Measurements from ENCODE around the gene AFAP1. TPM values are rescaled to one million over a fixed set of nuclear protein-coding genes. Genes with fewer than 3 reads are reported as not detected.
A peak's percentile ranks its signal among the peaks of the same experiment; 100 is the strongest.

AFAP1 gene
- total and polyA plus RNA-seq, 2 donors (not counting 3 experiments of a cell fraction or from before 2014, with no cell fraction given), result 32.3 to 103 TPM

GRCh38 chr4:7767966-7768365 lies 171.7 kb downstream of the AFAP1 start:
- Histone ChIP-seq H3K79me2 (ENCODE audit: control insufficient read depth, insufficient read depth, low read length) (peaks cover 8% of the 10 kb centered on the region), H3K27me3 (ENCODE audit: control insufficient read depth in 2 of 2, insufficient read depth in 2 of 2, low read length in 2 of 2) (no peaks in the 10 kb centered on the region), H3K4me3 (replicated peaks in 1 of 3; ENCODE audit: insufficient read depth in 1 of 3, low read depth in 1 of 3, low read length in 3 of 3) (no peak overlapping the region), H3K36me3 (ENCODE audit: control insufficient read depth in 2 of 2, extremely low read depth in 1 of 2, insufficient read depth in 2 of 2, low read length in 2 of 2) (peaks cover 38 to 74% of the 10 kb centered on the region in 2 experiments), H3K4me2 (ENCODE audit: insufficient read depth, low read length) (no peak overlapping the region), H3K9ac (replicated peaks; ENCODE audit: extremely low read depth, insufficient read depth, low read length) (no peak overlapping the region), H3K4me1 (ENCODE audit: control insufficient read depth, extremely low read depth, insufficient read depth, low read length) (no peaks in the 10 kb centered on the region), H4K20me1 (replicated peaks; ENCODE audit: control insufficient read depth, extremely low read depth, insufficient read depth, low read length) (no peaks in the 10 kb centered on the region), H2AFZ (ENCODE audit: low read depth, low read length) (no peak overlapping the region), H3K9me1 (replicated peaks; ENCODE audit: control insufficient read depth, extremely low read depth, insufficient read depth, low read length) (no peaks in the 10 kb centered on the region), H3K9me3 (replicated peaks; ENCODE audit: control insufficient read depth, insufficient read depth, low read length) (no peaks in the 10 kb centered on the region), H3K27ac (ENCODE audit: insufficient read depth, low read depth, low read length) (no peak overlapping the region)
- intact Hi-C loops (cut with micrococcal nuclease) (no loop called here), dilution Hi-C loops (cut with MboI; ENCODE audit: extremely low pct_ligation_motif_present, low sequenced_read_pairs) (no loop called here)
- TF ChIP-seq POLR2AphosphoS5 (IDR thresholded peaks at IDR 0.05; ENCODE audit: insufficient read depth, low read depth, low read length) (peak; percentile 2), MAX (IDR thresholded peaks at IDR 0.05; ENCODE audit: insufficient read depth, insufficient read length) (no peak)
- BruUV-seq (replicated peaks), result no TSS peak
- ChIA-PET POLR2A (no interaction called here), CTCF (interaction anchor here (0.9 to 2.8 kb wide), 4 partner anchors 10 to 36 kb away, joined by 3 to 10 read pairs (median 4); no protein-coding TSS in a partner anchor)
- no peak for DNase-seq (ENCODE audit: low read depth, low spot score)
- no peak for FAIRE-seq

- Histone ChIP-seq H3K4me3 (replicated peaks in 1 of 3; ENCODE audit: insufficient read depth in 1 of 3, low read depth in 1 of 3, low read length in 3 of 3) (no peak overlapping the region), H3K36me3 (ENCODE audit: control insufficient read depth in 2 of 2, extremely low read depth in 1 of 2, insufficient read depth in 2 of 2, low read length in 2 of 2) (peaks cover 35 to 73% of the 10 kb centered on the region in 2 experiments), H2AFZ (ENCODE audit: low read depth, low read length) (no peak overlapping the region), H3K4me2 (ENCODE audit: insufficient read depth, low read length) (no peak overlapping the region), H4K20me1 (replicated peaks; ENCODE audit: control insufficient read depth, extremely low read depth, insufficient read depth, low read length) (no peaks in the 10 kb centered on the region), H3K9me1 (replicated peaks; ENCODE audit: control insufficient read depth, extremely low read depth, insufficient read depth, low read length) (no peaks in the 10 kb centered on the region), H3K9ac (replicated peaks; ENCODE audit: extremely low read depth, insufficient read depth, low read length) (no peak overlapping the region), H3K79me2 (ENCODE audit: control insufficient read depth, insufficient read depth, low read length) (peaks cover 8% of the 10 kb centered on the region), H3K9me3 (replicated peaks; ENCODE audit: control insufficient read depth, insufficient read depth, low read length) (no peaks in the 10 kb centered on the region), H3K27me3 (ENCODE audit: control insufficient read depth in 2 of 2, insufficient read depth in 2 of 2, low read length in 2 of 2) (no peaks in the 10 kb centered on the region), H3K4me1 (ENCODE audit: control insufficient read depth, extremely low read depth, insufficient read depth, low read length) (no peaks in the 10 kb centered on the region), H3K27ac (ENCODE audit: insufficient read depth, low read depth, low read length) (no peak overlapping the region)
- no TSS peak for BruUV-seq (replicated peaks)
- CTCF ChIA-PET, result interaction anchor here (1.2 to 2.8 kb wide), 2 partner anchors 10 to 35 kb away, joined by 4 to 10 read pairs; no protein-coding TSS in a partner anchor
- TF ChIP-seq GATA2 (IDR thresholded peaks at IDR 0.05; ENCODE audit: insufficient read depth, insufficient read length, low read depth, low read length), result no peak
- no peak for TF ChIP-seq POLR2AphosphoS5 (IDR thresholded peaks at IDR 0.05; ENCODE audit: insufficient read depth, low read depth, low read length)
- no peak for TF ChIP-seq JUN (IDR thresholded peaks at IDR 0.05; ENCODE audit: borderline replicate concordance, insufficient read depth, insufficient read length, low read depth)
- POLR2A ChIA-PET, result no interaction called here
- DNase-seq (ENCODE audit: low read depth, low spot score) (no peak), FAIRE-seq (no peak)
- dilution Hi-C loops (cut with MboI; ENCODE audit: extremely low pct_ligation_motif_present, low sequenced_read_pairs), result no loop called here
- intact Hi-C loops (cut with micrococcal nuclease), result no loop called here
Observed at GRCh38 chr4:7767526-7767925, 172.1 kb downstream of the AFAP1 start.
